ENCODE measurements around the gene DLGAP3.

Gene DLGAP3

GRCh38 chr1:34917017-34917416 is 12.4 kb downstream of the DLGAP3 start:
- Histone ChIP-seq H3K27ac (no peak overlapping the region), H3K27me3 (ENCODE audit: insufficient read depth, low read depth) (no peaks in the 10 kb centered on the region; the same call in 1 of the 2 replicates), H3K79me2 (ENCODE audit: insufficient read depth, low read depth) (no peaks in the 10 kb centered on the region), H3K4me3 (IDR thresholded peaks at IDR 0.05; ENCODE audit: insufficient read depth, low read depth, low read length) (no peak overlapping the region), H3K4me2 (no peak overlapping the region), H3K9ac (no peak overlapping the region), H2AFZ (ENCODE audit: low read depth) (no peak overlapping the region), H3K4me1 (ENCODE audit: low read depth, poor library complexity, severe bottlenecking) (no peaks in the 10 kb centered on the region), H4K20me1 (ENCODE audit: insufficient read depth) (no peaks in the 10 kb centered on the region), H3K36me3 (ENCODE audit: insufficient read depth) (no peaks in the 10 kb centered on the region)
- TF ChIP-seq, protein P1, sequence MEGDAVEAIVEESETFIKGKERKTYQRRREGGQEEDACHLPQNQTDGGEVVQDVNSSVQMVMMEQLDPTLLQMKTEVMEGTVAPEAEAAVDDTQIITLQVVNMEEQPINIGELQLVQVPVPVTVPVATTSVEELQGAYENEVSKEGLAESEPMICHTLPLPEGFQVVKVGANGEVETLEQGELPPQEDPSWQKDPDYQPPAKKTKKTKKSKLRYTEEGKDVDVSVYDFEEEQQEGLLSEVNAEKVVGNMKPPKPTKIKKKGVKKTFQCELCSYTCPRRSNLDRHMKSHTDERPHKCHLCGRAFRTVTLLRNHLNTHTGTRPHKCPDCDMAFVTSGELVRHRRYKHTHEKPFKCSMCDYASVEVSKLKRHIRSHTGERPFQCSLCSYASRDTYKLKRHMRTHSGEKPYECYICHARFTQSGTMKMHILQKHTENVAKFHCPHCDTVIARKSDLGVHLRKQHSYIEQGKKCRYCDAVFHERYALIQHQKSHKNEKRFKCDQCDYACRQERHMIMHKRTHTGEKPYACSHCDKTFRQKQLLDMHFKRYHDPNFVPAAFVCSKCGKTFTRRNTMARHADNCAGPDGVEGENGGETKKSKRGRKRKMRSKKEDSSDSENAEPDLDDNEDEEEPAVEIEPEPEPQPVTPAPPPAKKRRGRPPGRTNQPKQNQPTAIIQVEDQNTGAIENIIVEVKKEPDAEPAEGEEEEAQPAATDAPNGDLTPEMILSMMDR (conservative IDR thresholded peaks at IDR 0.05; ENCODE audit: low read depth, low read length): no peak

DNA sequence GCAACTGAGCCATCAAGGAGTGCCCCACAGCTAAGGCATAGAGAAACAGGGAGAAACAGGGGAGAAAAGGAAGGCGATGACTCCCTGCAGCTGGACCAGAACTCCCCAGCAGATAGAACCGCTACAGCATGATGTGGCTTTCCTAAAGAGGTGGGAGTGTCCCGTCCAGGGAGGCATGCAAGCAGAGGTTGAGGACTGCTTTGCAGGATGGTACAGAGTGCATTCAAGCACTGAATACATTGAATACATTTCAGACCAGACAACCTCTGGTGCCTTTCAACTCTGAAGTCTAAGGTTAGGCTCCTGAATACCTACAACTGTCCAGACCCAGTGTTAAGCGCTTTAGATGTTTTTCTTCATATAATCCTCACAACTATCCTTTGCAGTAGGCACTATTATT is 13.3 kb downstream of the DLGAP3 start:
- Histone ChIP-seq H3K4me2 (no peak overlapping the region), H3K4me3 (IDR thresholded peaks at IDR 0.05; ENCODE audit: insufficient read depth, low read depth, low read length) (no peak overlapping the region), H3K27me3 (ENCODE audit: insufficient read depth, low read depth) (no peaks in the 10 kb centered on the region; the same call in 1 of the 2 replicates), H3K4me1 (ENCODE audit: low read depth, poor library complexity, severe bottlenecking) (no peaks in the 10 kb centered on the region), H3K9ac (no peak overlapping the region), H4K20me1 (ENCODE audit: insufficient read depth) (no peaks in the 10 kb centered on the region), H3K79me2 (ENCODE audit: insufficient read depth, low read depth) (no peaks in the 10 kb centered on the region), H2AFZ (ENCODE audit: low read depth) (no peak overlapping the region), H3K27ac (no peak overlapping the region), H3K36me3 (ENCODE audit: insufficient read depth) (no peaks in the 10 kb centered on the region)
- TF ChIP-seq, protein P1 (conservative IDR thresholded peaks at IDR 0.05; ENCODE audit: low read depth, low read length): no peak

DNA sequence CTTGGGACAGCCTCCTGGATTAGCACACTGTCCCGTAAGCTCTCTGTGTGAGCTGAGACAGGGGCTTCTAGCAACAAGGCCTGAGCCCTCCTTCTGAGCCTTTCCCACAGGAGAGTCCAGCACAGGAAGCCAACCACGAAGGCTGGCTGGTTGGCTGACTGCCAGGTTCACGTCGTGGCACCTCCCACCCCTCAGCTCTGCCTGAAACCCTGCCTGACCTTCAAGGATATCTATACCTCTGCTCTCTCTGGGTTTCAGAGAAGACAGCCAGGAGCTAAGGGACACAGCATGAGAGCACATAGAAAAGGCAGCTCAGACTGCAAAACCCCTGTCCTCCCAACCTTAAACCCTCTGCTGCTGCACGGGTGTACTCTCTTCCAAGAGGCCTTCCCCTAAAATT is 13.9 kb downstream of the DLGAP3 start:
- H3K4me3 ChIP-seq (IDR thresholded peaks at IDR 0.05; ENCODE audit: insufficient read depth, low read depth, low read length): no peak overlapping the region
- H3K27me3 ChIP-seq (ENCODE audit: insufficient read depth, low read depth): no peaks in the 10 kb centered on the region; the same call in 1 of the 2 replicates
- no peak overlapping the region for H3K27ac ChIP-seq
- H3K9ac ChIP-seq: no peak overlapping the region
- no peak overlapping the region for H3K4me2 ChIP-seq
- H3K4me1 ChIP-seq (ENCODE audit: low read depth, poor library complexity, severe bottlenecking): no peaks in the 10 kb centered on the region
- no peaks in the 10 kb centered on the region for H4K20me1 ChIP-seq (ENCODE audit: insufficient read depth)
- TF ChIP-seq, protein P1 (conservative IDR thresholded peaks at IDR 0.05; ENCODE audit: low read depth, low read length): no peak
- no peaks in the 10 kb centered on the region for H3K79me2 ChIP-seq (ENCODE audit: insufficient read depth, low read depth)
- H3K36me3 ChIP-seq (ENCODE audit: insufficient read depth): no peaks in the 10 kb centered on the region
- H2AFZ ChIP-seq (ENCODE audit: low read depth): no peak overlapping the region

DNA sequence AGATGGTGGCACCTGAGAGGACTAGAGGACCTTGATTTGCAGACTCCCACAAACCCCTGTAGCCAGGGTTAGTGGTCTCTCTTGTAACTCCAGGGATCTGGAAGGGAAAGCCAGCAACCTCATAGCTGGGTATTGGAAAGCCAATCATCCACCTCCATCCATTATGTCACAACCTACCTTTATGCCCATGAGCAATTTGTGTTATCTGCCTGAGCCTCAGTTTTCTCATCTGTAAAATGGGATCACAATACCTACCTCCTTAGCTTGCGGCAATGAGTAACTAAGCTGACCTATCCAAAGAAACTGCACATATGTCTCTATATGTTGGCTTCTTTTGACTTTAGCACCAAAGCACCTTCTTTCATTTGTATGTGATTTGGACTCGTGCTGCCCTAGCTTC is 14.5 kb downstream of the DLGAP3 start:
- no peaks in the 10 kb centered on the region for H3K79me2 ChIP-seq (ENCODE audit: insufficient read depth, low read depth)
- no peak overlapping the region for H3K27ac ChIP-seq
- H3K9ac ChIP-seq: no peak overlapping the region
- TF ChIP-seq, protein P1 (conservative IDR thresholded peaks at IDR 0.05; ENCODE audit: low read depth, low read length): no peak
- H3K27me3 ChIP-seq (ENCODE audit: insufficient read depth, low read depth): peaks cover 3% of the 10 kb centered on the region; the same call in 1 of the 2 replicates
- H3K4me2 ChIP-seq: no peak overlapping the region
- no peak overlapping the region for H2AFZ ChIP-seq (ENCODE audit: low read depth)
- no peaks in the 10 kb centered on the region for H4K20me1 ChIP-seq (ENCODE audit: insufficient read depth)
- H3K36me3 ChIP-seq (ENCODE audit: insufficient read depth): no peaks in the 10 kb centered on the region
- H3K4me3 ChIP-seq (IDR thresholded peaks at IDR 0.05; ENCODE audit: insufficient read depth, low read depth, low read length): no peak overlapping the region
- H3K4me1 ChIP-seq (ENCODE audit: low read depth, poor library complexity, severe bottlenecking): no peaks in the 10 kb centered on the region
